Measurements from ENCODE around the gene AUH.
"Not testable (repeated sequence)": the region's sequence is repeated elsewhere in the genome, so short reads cannot be mapped to it uniquely, and the experiment has no call there.

The AUH gene

GRCh38 chr9:91391818-91392217 lies 30.1 kb upstream of the AUH start:
- TF ChIP-seq CTCF (IDR thresholded peaks at IDR 0.05; ENCODE audit: control insufficient read depth, extremely low read depth, insufficient read depth), result no peak
- peak; percentile 74 for DNase-seq (ENCODE audit: low read depth)
- H3K4me3 ChIP-seq (ENCODE audit: low read depth, low read length), result no peak overlapping the region

GRCh38 chr9:91391412-91391811 lies 29.7 kb upstream of the AUH start:
- no peak for TF ChIP-seq CTCF (IDR thresholded peaks at IDR 0.05; ENCODE audit: control insufficient read depth, extremely low read depth, insufficient read depth)
- peak; percentile 6 for DNase-seq (ENCODE audit: low read depth)
- H3K4me3 ChIP-seq (ENCODE audit: low read depth, low read length), result no peak overlapping the region

GRCh38 chr9:91389686-91390085 lies 28.0 kb upstream of the AUH start:
- not testable (repeated sequence) for H3K4me3 ChIP-seq (ENCODE audit: low read depth, low read length); DNase-seq (ENCODE audit: low read depth)

GRCh38 chr9:91386765-91387164 lies 25.0 kb upstream of the AUH start:
- H3K4me3 ChIP-seq (ENCODE audit: low read depth, low read length), result no peak overlapping the region
- DNase-seq (ENCODE audit: low read depth), result no peak
- no peak for TF ChIP-seq CTCF (IDR thresholded peaks at IDR 0.05; ENCODE audit: control insufficient read depth, extremely low read depth, insufficient read depth)

- no peak for TF ChIP-seq CTCF (IDR thresholded peaks at IDR 0.05; ENCODE audit: control insufficient read depth, extremely low read depth, insufficient read depth)
- no peak for DNase-seq (ENCODE audit: low read depth)
- no peak overlapping the region for H3K4me3 ChIP-seq (ENCODE audit: low read depth, low read length)
These were observed 23.2 kb upstream of the AUH start for GRCh38 chr9:91384954-91385353.

- H3K4me3 ChIP-seq (ENCODE audit: low read depth, low read length), result no peak overlapping the region
- TF ChIP-seq CTCF (IDR thresholded peaks at IDR 0.05; ENCODE audit: control insufficient read depth, extremely low read depth, insufficient read depth), result no peak
- DNase-seq (ENCODE audit: low read depth), result no peak
These were observed 21.9 kb upstream of the AUH start for GRCh38 chr9:91383577-91383976.

- no peak overlapping the region for H3K4me3 ChIP-seq (ENCODE audit: low read depth, low read length)
- no peak for DNase-seq (ENCODE audit: low read depth)
- TF ChIP-seq CTCF (IDR thresholded peaks at IDR 0.05; ENCODE audit: control insufficient read depth, extremely low read depth, insufficient read depth), result no peak
These were observed 20.6 kb upstream of the AUH start for GRCh38 chr9:91382298-91382697.

- H3K4me3 ChIP-seq (ENCODE audit: low read depth, low read length), result no peak overlapping the region
- no peak for TF ChIP-seq CTCF (IDR thresholded peaks at IDR 0.05; ENCODE audit: control insufficient read depth, extremely low read depth, insufficient read depth)
- no peak for DNase-seq (ENCODE audit: low read depth)
These were observed 17.7 kb upstream of the AUH start for GRCh38 chr9:91379426-91379825.

Measured in LNCaP clone FGC (cell line).